Dermis lymphatic vessel endothelial cell (primary cell): ENCODE data around the gene HNRNPD. TPM values are rescaled to one million over a fixed set of nuclear protein-coding genes. Genes with fewer than 3 reads are reported as not detected.

Experiments
- total RNA-seq: library from RNA; depleted of rRNA; stranded (reverse); fragments of >200 nt; gene quantifications from 2 replicates; pipeline ENCODE4 v1.2.1, GENCODE V29; 2014

Gene HNRNPD
- 23.4 and 39.3 TPM in 2 replicates for total RNA-seq

GRCh38 chr4:82373816-82374625, at the start of gene HNRNPD:
Gene HNRNPD (minus strand): TSS chr4:82373991. CDS start chr4:82373678, 313 bp downstream.

Other genes with a start within 250 kb of the HNRNPD start
- gene HNRNPDL, start 56.5 kb upstream of the HNRNPD start, total RNA-seq: 88.5 and 105 TPM in 2 replicates
- gene ENOPH1, start 56.6 kb upstream of the HNRNPD start, total RNA-seq: 38.7 and 39.3 TPM in 2 replicates
- 8.3 and 11.2 TPM in 2 replicates for gene TMEM150C, start 188.0 kb upstream of the HNRNPD start, total RNA-seq